NCI-H510A treated with DMSO at 0.1 percent for 48 hours (cell line): ENCODE data around the gene ASTN2.

Source experiments
- DNase-seq: peaks from one replicate; lab custom pipeline; 2025; lab: John Stamatoyannopoulos, UW

Gene ASTN2

DNA sequence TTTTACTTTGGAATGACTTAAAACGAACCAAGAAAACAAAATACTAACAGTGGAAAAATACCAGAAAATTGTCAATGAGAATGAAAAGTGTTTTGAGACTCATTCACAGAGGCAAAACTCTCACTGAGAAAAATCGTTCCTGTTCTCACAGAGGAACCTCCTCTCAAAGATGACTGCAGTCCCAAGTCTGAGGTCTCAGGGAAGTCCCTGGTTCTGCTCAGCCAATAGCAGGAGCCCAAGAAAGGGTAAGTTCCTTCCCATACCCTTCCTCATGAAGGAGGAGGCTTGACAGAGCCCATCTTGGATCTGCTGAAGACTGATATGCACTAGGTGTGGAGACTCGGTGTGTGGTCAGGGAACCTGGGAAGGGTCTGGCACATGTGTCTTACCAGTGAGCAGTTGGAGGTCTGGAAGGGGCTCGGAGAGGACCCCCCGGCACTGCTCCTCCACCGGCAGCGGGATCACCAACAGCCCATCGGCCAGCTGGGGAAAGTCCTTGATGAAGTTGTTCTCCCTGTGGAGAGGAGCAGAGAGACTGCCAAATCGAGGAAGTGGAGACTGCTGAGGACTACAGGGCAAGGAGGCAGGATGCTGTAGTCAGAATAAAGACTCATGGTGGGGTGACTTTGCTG lies 681.7 kb downstream of the ASTN2 start:
- no peak for DNase-seq

GRCh38 chr9:116726602-116727001 lies 688.3 kb downstream of the ASTN2 start:
- no peak for DNase-seq

DNA sequence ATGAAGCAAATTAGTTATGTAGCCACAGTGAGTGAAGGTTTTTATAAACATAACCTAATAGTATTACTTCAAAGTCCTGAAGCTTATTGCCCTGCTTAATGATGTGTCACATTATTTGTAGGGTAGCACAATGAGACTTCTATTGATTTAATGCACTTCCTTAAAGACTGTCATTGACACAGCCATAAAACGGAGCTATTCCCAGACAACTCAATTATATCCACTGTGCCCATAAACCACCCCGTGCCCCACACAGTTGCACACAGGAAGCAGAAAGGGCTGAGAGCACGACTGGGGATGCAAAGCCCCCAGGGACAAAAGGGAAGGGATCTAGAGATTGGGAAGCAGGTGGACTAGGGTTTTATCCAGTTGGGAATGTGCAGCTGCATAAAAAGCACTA lies 690.7 kb downstream of the ASTN2 start:
- no peak for DNase-seq

- DNase-seq = no peak
Observed at GRCh38 chr9:116721944-116722343, 692.9 kb downstream of the ASTN2 start.

- DNase-seq = no peak
Observed at GRCh38 chr9:116721411-116721810, 693.4 kb downstream of the ASTN2 start.

DNA sequence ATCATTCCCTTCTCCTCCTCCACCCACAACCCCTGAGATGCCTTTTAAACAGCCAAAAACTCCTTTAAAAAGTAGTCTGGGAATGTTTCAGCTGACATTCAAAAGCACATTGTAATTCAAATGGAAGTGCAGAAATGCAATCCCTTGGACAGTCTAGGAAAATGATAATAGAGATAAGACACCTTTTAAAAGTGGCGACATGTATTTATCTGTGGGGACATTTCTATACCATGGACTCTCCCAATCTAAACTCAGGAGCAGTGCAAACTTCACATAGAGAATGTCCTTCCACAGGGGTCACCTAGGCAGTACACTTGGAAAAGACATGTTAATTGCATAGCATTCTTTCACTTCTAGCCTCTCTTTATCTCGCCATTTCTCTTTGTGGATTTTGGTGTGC lies 694.7 kb downstream of the ASTN2 start:
- no peak for DNase-seq

- no peak for DNase-seq
Observed at GRCh38 chr9:116718111-116718510, 696.7 kb downstream of the ASTN2 start.

GRCh38 chr9:116717150-116717549 lies 697.7 kb downstream of the ASTN2 start:
- no peak for DNase-seq

- DNase-seq = no peak
Observed at GRCh38 chr9:116716438-116716837, 698.4 kb downstream of the ASTN2 start.

DNA sequence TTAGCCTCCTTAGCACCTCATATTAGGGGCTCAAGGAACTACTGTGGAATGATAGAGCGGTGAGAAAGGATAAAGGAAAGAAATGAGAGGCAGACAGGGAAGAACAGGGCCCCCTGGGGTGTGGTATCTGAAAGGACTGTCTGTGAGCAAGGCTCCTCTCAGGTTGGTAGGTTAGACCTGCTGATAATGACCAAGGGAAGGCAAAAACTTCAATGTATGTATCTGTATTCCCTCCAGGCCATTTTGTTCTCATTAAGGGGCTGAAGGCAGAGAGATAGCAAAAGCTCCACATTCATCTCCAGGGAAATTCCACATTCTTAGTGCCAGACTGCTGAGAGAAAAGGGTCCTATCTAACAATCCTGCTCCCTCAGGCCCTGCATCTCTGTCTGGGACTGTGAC lies 699.1 kb downstream of the ASTN2 start:
- DNase-seq = no peak

- peak; percentile 13 for DNase-seq
Observed at GRCh38 chr9:116713271-116713670, 701.6 kb downstream of the ASTN2 start.

DNA sequence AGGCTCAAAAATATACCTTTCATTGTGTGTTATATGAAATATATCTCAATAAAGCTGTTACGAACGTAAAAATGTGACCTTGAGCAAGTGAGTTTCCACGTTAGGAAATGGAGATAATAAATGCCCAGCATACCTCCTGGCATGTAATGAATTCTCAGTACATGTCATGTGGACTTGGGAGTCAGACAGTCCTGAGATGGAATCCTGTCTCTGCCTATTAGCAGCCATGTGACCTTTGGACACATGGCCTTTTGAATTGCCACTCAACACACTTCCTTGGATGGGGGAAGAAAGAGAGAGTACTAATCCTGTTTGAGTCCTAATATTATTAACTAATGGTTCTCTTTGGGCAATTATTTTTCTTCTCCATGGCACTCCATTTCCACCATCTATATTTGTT lies 702.1 kb downstream of the ASTN2 start:
- no peak for DNase-seq

DNA sequence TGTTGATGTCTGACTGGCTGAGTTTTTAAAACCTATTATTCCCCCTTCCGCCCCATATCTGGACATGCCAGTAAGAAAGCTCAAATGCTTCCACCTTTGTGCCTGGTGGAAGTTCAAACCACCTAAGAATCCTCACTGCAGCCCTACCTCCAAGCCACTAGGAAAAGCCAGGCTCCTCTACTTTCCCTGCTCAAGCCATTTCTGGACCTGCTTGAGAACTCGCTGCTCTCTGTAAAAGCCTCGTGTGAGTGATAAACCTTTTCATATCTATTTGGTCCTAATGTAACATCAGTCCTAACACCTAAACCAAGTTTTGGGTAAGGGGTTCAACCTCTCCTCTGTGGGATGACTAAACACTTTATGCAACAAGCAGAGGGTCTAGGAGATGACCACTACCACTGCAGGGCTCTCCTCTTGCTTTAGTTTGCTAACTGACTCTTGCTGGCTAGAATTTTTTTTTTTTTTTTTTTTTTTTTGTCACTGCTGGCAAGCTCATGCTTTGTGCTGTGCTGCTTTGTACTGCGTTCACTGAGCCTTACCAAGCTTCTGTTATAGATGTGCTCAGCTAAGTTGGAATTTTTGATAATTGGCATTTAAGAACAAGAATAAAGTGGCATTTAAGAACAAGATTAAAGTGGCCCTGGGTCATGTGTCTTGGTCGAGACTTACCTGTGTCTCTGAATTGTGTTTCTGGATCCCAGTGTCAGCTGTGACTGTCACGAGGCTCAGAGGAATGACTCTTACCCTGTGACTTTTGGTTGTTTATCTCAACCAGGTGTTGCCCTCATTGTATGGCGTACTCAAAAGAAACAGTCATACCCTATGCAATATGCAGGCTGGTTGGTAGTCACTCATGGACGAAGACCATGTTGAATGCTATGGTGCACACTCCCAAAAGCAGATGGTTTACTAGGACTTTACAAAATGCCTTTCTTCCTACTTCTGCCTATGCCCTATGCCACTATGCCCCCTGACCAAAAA lies 708.3 kb downstream of the ASTN2 start:
- no peak for DNase-seq

DNA sequence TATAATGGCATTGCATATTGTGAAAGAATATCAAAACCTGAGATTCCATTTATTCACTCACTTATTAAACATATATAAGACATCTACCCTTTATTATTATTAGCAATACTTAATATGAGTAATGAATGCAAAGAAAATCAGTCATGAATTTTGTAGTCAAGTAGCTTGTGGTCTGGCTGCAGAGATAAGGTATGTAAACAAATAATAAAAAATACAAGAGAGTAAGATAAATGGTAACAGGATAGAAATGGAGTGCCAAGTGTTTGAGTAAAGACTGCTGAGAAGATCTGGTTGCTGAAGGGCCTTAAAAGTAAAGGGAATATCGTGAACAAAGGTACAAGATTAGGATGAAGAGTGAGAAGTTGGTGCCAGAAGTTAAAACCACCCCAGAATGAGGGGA lies 709.3 kb downstream of the ASTN2 start:
- DNase-seq = no peak

GRCh38 chr9:116704470-116704869 lies 710.4 kb downstream of the ASTN2 start:
- no peak for DNase-seq

GRCh38 chr9:116703634-116704033 lies 711.2 kb downstream of the ASTN2 start:
- DNase-seq = no peak

GRCh38 chr9:116701940-116702642 lies 712.8 kb downstream of the ASTN2 start:
- no peak for DNase-seq

GRCh38 chr9:116700882-116701865 lies 713.7 kb downstream of the ASTN2 start:
- DNase-seq = peak; percentile 54

DNA sequence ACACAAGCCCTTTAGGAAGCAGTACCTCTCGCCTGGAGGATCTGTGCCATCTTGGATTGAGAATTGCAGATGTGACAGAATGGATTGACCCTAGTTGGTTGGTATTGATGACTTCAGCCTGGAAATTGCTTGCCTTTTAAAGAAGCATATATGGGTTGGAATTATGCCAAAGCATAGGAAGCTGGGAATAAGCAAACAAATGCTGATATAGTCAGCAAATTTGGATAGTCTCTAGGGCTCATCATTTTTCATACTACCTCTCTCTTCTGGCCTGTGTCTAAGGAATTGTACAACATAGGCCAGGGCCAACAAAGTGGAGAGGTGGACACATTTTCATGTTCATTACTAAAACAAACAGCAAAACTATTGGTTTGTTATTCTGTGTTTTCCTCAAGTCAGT lies 714.6 kb downstream of the ASTN2 start:
- DNase-seq = no peak

GRCh38 chr9:116697887-116698286 lies 717.0 kb downstream of the ASTN2 start:
- DNase-seq = no peak

GRCh38 chr9:116697362-116697761 lies 717.5 kb downstream of the ASTN2 start:
- no peak for DNase-seq

GRCh38 chr9:116695438-116695837 lies 719.4 kb downstream of the ASTN2 start:
- DNase-seq = no peak
